H9 (cell line): Measurements from ENCODE around the gene TTC9. TPM values are rescaled to one million over a fixed set of nuclear protein-coding genes. Genes with fewer than 3 reads are reported as not detected.

Experiments
- DNase-seq: peaks from one replicate; pipeline ENCODE4 v3.0.0-alpha.2; 2017
- H2AFZ ChIP-seq: one replicate; pipeline ENCODE4 v1.6.1; 2013; ENCODE audit warnings: mild to moderate bottlenecking, low read length, control low read depth, moderate library complexity
- H2AK5ac ChIP-seq: 2 replicates; pipeline ENCODE4 v1.6.1; 2013; ENCODE audit warnings: low read length, control low read depth, mixed read lengths; ENCODE audit not compliant: insufficient read length
- H2BK120ac ChIP-seq: one replicate; pipeline ENCODE4 v1.6.1; 2013; ENCODE audit warnings: low read depth, mild to moderate bottlenecking, low read length, control low read depth, inconsistent platforms; ENCODE audit not compliant: poor library complexity, severe bottlenecking
- H2BK12ac ChIP-seq: 2 replicates; pipeline ENCODE4 v1.6.1; 2013; ENCODE audit warnings: low read length, control low read depth, mixed read lengths, low read depth; ENCODE audit not compliant: insufficient read length
- H2BK15ac ChIP-seq: 2 replicates; pipeline ENCODE4 v1.6.1; 2013; ENCODE audit warnings: low read depth, low read length, control low read depth
- H2BK20ac ChIP-seq: one replicate; pipeline ENCODE4 v1.6.1; 2013; ENCODE audit warnings: low read depth, mild to moderate bottlenecking, low read length, control low read depth, inconsistent platforms; ENCODE audit not compliant: poor library complexity, severe bottlenecking
- H2BK5ac ChIP-seq: 2 replicates; pipeline ENCODE4 v1.6.1; 2013; ENCODE audit warnings: low read length, control low read depth, mixed read lengths; ENCODE audit not compliant: insufficient read length
- H3K14ac ChIP-seq: 2 replicates; pipeline ENCODE4 v1.6.1; 2013; ENCODE audit warnings: low read length, control low read depth; ENCODE audit not compliant: insufficient read depth
- H3K18ac ChIP-seq: 2 replicates; pipeline ENCODE4 v1.6.1; 2013; ENCODE audit warnings: low read depth, mild to moderate bottlenecking, mixed read lengths, low read length, control low read depth; ENCODE audit not compliant: insufficient read length
- H3K23ac ChIP-seq: 2 replicates; pipeline ENCODE4 v1.6.1; 2013; ENCODE audit warnings: low read length, control low read depth, mixed read lengths, low read depth; ENCODE audit not compliant: insufficient read length
- H3K23me2 ChIP-seq: 2 replicates; pipeline ENCODE4 v1.6.1; 2013; ENCODE audit warnings: low read depth, mild to moderate bottlenecking, mixed read lengths, low read length, control low read depth; ENCODE audit not compliant: insufficient read length, poor library complexity, severe bottlenecking
- H3K27ac ChIP-seq: 2 replicates; pipeline ENCODE4 v1.5.1; 2013; ENCODE audit warnings: low read length, control low read depth, mixed read lengths, low read depth; ENCODE audit not compliant: insufficient read length
- H3K27me3 ChIP-seq: 2 replicates; pipeline ENCODE4 v1.6.1; 2013; ENCODE audit warnings: low read length, control low read depth, inconsistent platforms; ENCODE audit not compliant: insufficient read depth
- H3K4ac ChIP-seq: 2 replicates; pipeline ENCODE4 v1.6.1; 2013; ENCODE audit warnings: low read depth, mild to moderate bottlenecking, control low read depth, inconsistent platforms, low read length, moderate library complexity
- H3K4me1 ChIP-seq: 2 replicates; pipeline ENCODE4 v1.6.1; 2013; ENCODE audit warnings: low read length, control low read depth, inconsistent platforms; ENCODE audit not compliant: insufficient read depth
- H3K4me2 ChIP-seq: 2 replicates; pipeline ENCODE4 v1.6.1; 2013; ENCODE audit warnings: low read length, control low read depth, mixed read lengths; ENCODE audit not compliant: insufficient read length, insufficient read depth
- H3K56ac ChIP-seq: 2 replicates; pipeline ENCODE4 v1.6.1; 2013; ENCODE audit warnings: low read depth, mild to moderate bottlenecking, mixed read lengths, low read length, control low read depth; ENCODE audit not compliant: insufficient read length
- H3K79me1 ChIP-seq: 2 replicates; pipeline ENCODE4 v1.6.1; 2013; ENCODE audit warnings: low read depth, mild to moderate bottlenecking, moderate library complexity, low read length, control low read depth, inconsistent platforms; ENCODE audit not compliant: insufficient read depth, poor library complexity, severe bottlenecking
- H3K79me2 ChIP-seq: 2 replicates; pipeline ENCODE4 v1.6.1; 2013; ENCODE audit warnings: low read length, control low read depth, inconsistent platforms; ENCODE audit not compliant: insufficient read depth
- H3K9ac ChIP-seq: 2 replicates; pipeline ENCODE4 v1.6.1; 2013; ENCODE audit warnings: low read length, control low read depth, mixed read lengths; ENCODE audit not compliant: insufficient read length; ENCODE audit errors: extremely low read depth
- H3K9me3 ChIP-seq: one replicate; pipeline ENCODE4 v1.6.1; 2013; ENCODE audit warnings: low read depth, low read length, inconsistent platforms; ENCODE audit not compliant: control insufficient read depth
- H3T11ph ChIP-seq: one replicate; pipeline ENCODE4 v1.6.1; 2013; ENCODE audit warnings: mild to moderate bottlenecking, low read length, control low read depth, inconsistent platforms
- H4K20me1 ChIP-seq: one replicate; pipeline ENCODE4 v1.6.1; 2013; ENCODE audit not compliant: control insufficient read depth, insufficient read length, insufficient read depth
- H4K5ac ChIP-seq: 2 replicates; pipeline ENCODE4 v1.6.1; 2013; ENCODE audit warnings: low read depth, mild to moderate bottlenecking, mixed read lengths, low read length, control low read depth; ENCODE audit not compliant: insufficient read length
- H4K8ac ChIP-seq: replicated peaks from 2 replicates; pipeline ENCODE4 v1.6.1; 2013; ENCODE audit warnings: low read length, control low read depth, mixed read lengths, low read depth; ENCODE audit not compliant: insufficient read length
- H4K91ac ChIP-seq: 2 replicates; pipeline ENCODE4 v1.6.1; 2013; ENCODE audit warnings: low read depth, mild to moderate bottlenecking, moderate library complexity, mixed read lengths, low read length, control low read depth; ENCODE audit not compliant: insufficient read length
- H3K27ac Mint-ChIP-seq, 3 experiments: 2 replicates in 2 of 3; 3 replicates in 1 of 3; pipeline ENCODE4 v1.8.0; 2020 to 2021; ENCODE audit warnings: mixed read lengths in 3 of 3, mild to moderate bottlenecking in 1 of 3, moderate library complexity in 1 of 3
- H3K27me3 Mint-ChIP-seq: 2 replicates; pipeline ENCODE4 v1.8.0; 2021; ENCODE audit warnings: low read depth, mild to moderate bottlenecking, moderate library complexity, mixed read lengths
- H3K36me3 Mint-ChIP-seq, 3 experiments: 2 replicates in 2 of 3; 3 replicates in 1 of 3; pipeline ENCODE4 v1.8.0; 2020 to 2021; ENCODE audit warnings: low read depth in 3 of 3, mixed read lengths in 3 of 3; ENCODE audit not compliant: insufficient read depth in 1 of 3
- H3K4me1 Mint-ChIP-seq, 2 experiments: 2 replicates each; pipeline ENCODE4 v1.8.0; 2020; ENCODE audit warnings: mixed read lengths in 2 of 2
- H3K4me3 Mint-ChIP-seq, 2 experiments: 2 replicates in 1 of 2; 3 replicates in 1 of 2; pipeline ENCODE4 v1.8.0; 2020 to 2021; ENCODE audit warnings: mild to moderate bottlenecking in 2 of 2, mixed read lengths in 2 of 2, moderate library complexity in 1 of 2
- H3K9me3 Mint-ChIP-seq, 2 experiments: 2 replicates in 1 of 2; 3 replicates in 1 of 2; pipeline ENCODE4 v1.8.0; 2020; ENCODE audit warnings: mild to moderate bottlenecking in 2 of 2, mixed read lengths in 2 of 2, moderate library complexity in 1 of 2
- CTCF ChIP-seq: fragments of 200-600 bp; sonication (generic); conservative IDR thresholded peaks from 3 replicates; pipeline ENCODE4 v1.8.0; 2021; ENCODE audit warnings: antibody characterized with exemption, mild to moderate bottlenecking
- WGBS: extraction: QIAGEN DNeasy Blood & Tissue Kit; methylation state at CpG from one replicate; pipeline ENCODE4 v1.1.7; 2013; ENCODE audit warnings: missing lambda C conversion rate, low lambda C conversion rate, mixed read lengths; ENCODE audit not compliant: insufficient read length; ENCODE audit errors: extremely low coverage; 5-methylcytosine and 5-hydroxymethylcytosine counted together
- total RNA-seq: library from RNA; stranded (reverse); gene quantifications from 2 replicates; pipeline ENCODE4 v1.2.1, GENCODE V29; 2021

Gene TTC9
- total RNA-seq, 1 experiment from 2014 or later: 17.4 TPM

GRCh38 chr14:70645892-70646291 lies 4.2 kb downstream of the TTC9 start:
- Histone ChIP-seq H2BK15ac (no peak overlapping the region), H3K4ac (no peak overlapping the region), H3K18ac (no peak overlapping the region), H3K9ac (no peak overlapping the region), H2BK12ac (no peak overlapping the region), H3K9me3 (no peaks in the 10 kb centered on the region), H3K79me2 (peaks cover 57% of the 10 kb centered on the region; the same call in 1 of the 2 replicates), H4K91ac (no peak overlapping the region), H2BK20ac (no peak overlapping the region), H3K4me2 (peak overlapping the region; percentile 25), H3K27me3 (no peaks in the 10 kb centered on the region), H3K23me2 (peaks cover 17% of the 10 kb centered on the region), H3K27ac (peak overlapping the region; percentile 92), H3K56ac (no peak overlapping the region), H3K4me1 (peaks cover 26% of the 10 kb centered on the region), H2AK5ac (no peak overlapping the region), H3K79me1 (peaks cover 4% of the 10 kb centered on the region), H2AFZ (no peak overlapping the region), H2BK5ac (no peak overlapping the region), H2BK120ac (no peak overlapping the region), H3T11ph (no peak overlapping the region), H3K14ac (no peak overlapping the region), H3K23ac (no peak overlapping the region), H4K20me1 (no peaks in the 10 kb centered on the region), H4K5ac (no peak overlapping the region), H4K8ac (no peak overlapping the region)
- WGBS: no CpG with 5 or more reads among the region's 6 CpGs
- H3K9me3 Mint-ChIP-seq: no peaks in the 10 kb centered on the region
- peaks cover 9 to 19% (median 14%) of the 10 kb centered on the region in 3 experiments for H3K36me3 Mint-ChIP-seq
- peak overlapping the region; percentile 92 to 94 (median 93) for H3K27ac Mint-ChIP-seq
- peaks cover 49 to 59% of the 10 kb centered on the region in 2 experiments for H3K4me1 Mint-ChIP-seq
- TF ChIP-seq CTCF: no peak
- H3K27me3 Mint-ChIP-seq: no peaks in the 10 kb centered on the region
- no peak for DNase-seq
- peak overlapping the region in 1 of 2 experiments; percentile 49; a peak in 2 of 5 replicates for H3K4me3 Mint-ChIP-seq
